Panc1 (cell line): ENCODE measurements around the gene CMTM3. TPM values are rescaled to one million over a fixed set of nuclear protein-coding genes. Genes with fewer than 3 reads are reported as not detected.

Source experiments
- ATAC-seq: fragments of 200-7000 bp; cut with Tn5 transposase; 2 replicates; pipeline ENCODE4 v1.9.1; 2020; ENCODE audit warnings: mild to moderate bottlenecking, moderate library complexity
- BruUV-seq: library from RNA; stranded (reverse); fragments of 400-500 nt; replicated peaks from 2 replicates; lab custom pipeline; 2021; lab: Mats Ljungman, UMichigan
- CTCF ChIA-PET: fragments of 300-600 bp; sonication (Branson Sonifier 250); formaldehyde crosslinking; loops from one replicate; lab custom pipeline; 2022; ENCODE audit warnings: antibody characterized with exemption; lab: Charles Lee
- POLR2A ChIA-PET: fragments of 300-600 bp; sonication (Branson Sonifier 250); formaldehyde crosslinking; loops from one replicate; lab custom pipeline; 2022; ENCODE audit warnings: antibody characterized with exemption; lab: Charles Lee
- DNase-seq: peaks from one replicate; pipeline ENCODE4 v3.0.0-alpha.2; 2010; ENCODE audit warnings: low read depth, low spot score
- H3K27ac ChIP-seq: 2 replicates; pipeline ENCODE4 v1.5.1; 2011; ENCODE audit warnings: mild to moderate bottlenecking, low read length, inconsistent platforms
- H3K27me3 ChIP-seq: fragments of 200-500 bp; sonication (Bioruptor generic); 2 replicates; pipeline ENCODE4 v1.6.0; 2014; ENCODE audit warnings: low read length, inconsistent platforms; ENCODE audit not compliant: control insufficient read depth, insufficient read depth
- H3K36me3 ChIP-seq: fragments of 200-500 bp; sonication (Bioruptor generic); 2 replicates; pipeline ENCODE4 v1.5.1; 2014; ENCODE audit warnings: inconsistent platforms, mild to moderate bottlenecking, low read length, moderate library complexity; ENCODE audit not compliant: control insufficient read depth, insufficient read depth
- H3K4me1 ChIP-seq: 2 replicates; pipeline ENCODE4 v1.5.1; 2011; ENCODE audit warnings: inconsistent platforms, mild to moderate bottlenecking, low read length, moderate library complexity; ENCODE audit not compliant: control insufficient read depth, insufficient read depth
- H3K4me3 ChIP-seq, 2 experiments: 2 replicates each; pipeline ENCODE4 v1.5.1; 2011 to 2012; ENCODE audit warnings: low read depth in 2 of 2, low read length in 2 of 2, mild to moderate bottlenecking in 2 of 2, inconsistent platforms in 1 of 2, moderate library complexity in 1 of 2
- H3K9me3 ChIP-seq: fragments of 200-500 bp; sonication (Bioruptor generic); 2 replicates; pipeline ENCODE4 v1.5.1; 2014; ENCODE audit warnings: low read depth, mild to moderate bottlenecking, inconsistent platforms, low read length, moderate library complexity; ENCODE audit not compliant: control insufficient read depth, insufficient read depth
- CTCF ChIP-seq: fragments of 450-650 bp; IDR thresholded peaks from 2 replicates; pipeline ENCODE4 v1.5.1; 2017; ENCODE audit warnings: mild to moderate bottlenecking
- POLR2AphosphoS5 ChIP-seq: IDR thresholded peaks from 2 replicates; pipeline ENCODE4 v1.6.1; 2012; ENCODE audit warnings: mild to moderate bottlenecking, low read depth, low read length, moderate library complexity
- REST ChIP-seq, 2 experiments: IDR thresholded peaks; 2 replicates each; pipeline ENCODE4 v1.6.1; 2011 to 2012; ENCODE audit warnings: low read depth in 2 of 2, control low read depth in 1 of 2, low read length in 1 of 2, mild to moderate bottlenecking in 1 of 2, moderate library complexity in 1 of 2; ENCODE audit not compliant: insufficient read depth in 1 of 2
- SIN3A ChIP-seq: IDR thresholded peaks from 2 replicates; pipeline ENCODE4 v1.6.1; 2012; ENCODE audit warnings: low read depth, mild to moderate bottlenecking, low read length, moderate library complexity, borderline replicate concordance; ENCODE audit not compliant: insufficient read depth
- TCF7L2 ChIP-seq: IDR thresholded peaks from 2 replicates; pipeline ENCODE4 v1.6.1; 2011; ENCODE audit warnings: mild to moderate bottlenecking, low read depth, low read length, inconsistent platforms
- in situ Hi-C: cut with HindIII; loops from 2 replicates; pipeline ENCODE4 v1.10.0; 2016; ENCODE audit warnings: low sequenced_read_pairs, low pct_unique_long_range_greater_than_20kb
- intact Hi-C: fragments of 100-400 bp; cut with micrococcal nuclease; formaldehyde crosslinking; loops from one replicate; pipeline ENCODE4 v1.10.0; 2022; ENCODE audit not compliant: unreplicated experiment
- total RNA-seq: library from RNA; stranded (reverse); gene quantifications from one replicate; pipeline ENCODE4 v1.2.1, GENCODE V29; 2021; ENCODE audit not compliant: unreplicated experiment

Gene CMTM3
- total RNA-seq, 1 experiment from 2014 or later, result 45.8 TPM

GRCh38 chr16:66616169-66616568, 11.7 kb downstream of the CMTM3 start:
- ATAC-seq (no peak), DNase-seq (no peak)
- POLR2A ChIA-PET, result no interaction called here
- TF ChIP-seq REST (IDR thresholded peaks at IDR 0.05; ENCODE audit: insufficient read depth in 1 of 2, low read depth in 2 of 2, low read length in 1 of 2), result no peak
- no peak for TF ChIP-seq TCF7L2
- TF ChIP-seq SIN3A, result no peak
- Histone ChIP-seq H3K27ac (no peak overlapping the region), H3K4me1 (peaks cover 41% of the 10 kb centered on the region), H3K4me3 (no peak overlapping the region), H3K9me3 (no peaks in the 10 kb centered on the region), H3K36me3 (peaks cover 2% of the 10 kb centered on the region), H3K27me3 (no peaks in the 10 kb centered on the region)
- CTCF ChIA-PET, result no interaction called here
- in situ Hi-C loops, result no loop called here
- intact Hi-C loops, result no loop called here
- BruUV-seq, result no TSS peak

GRCh38 chr16:66616592-66616991, 12.1 kb downstream of the CMTM3 start:
- TF ChIP-seq SIN3A, result no peak
- no peak for TF ChIP-seq CTCF
- no peak for TF ChIP-seq REST (IDR thresholded peaks at IDR 0.05; ENCODE audit: insufficient read depth in 1 of 2, low read depth in 2 of 2, low read length in 1 of 2)
- no peak for TF ChIP-seq TCF7L2
- no peak for TF ChIP-seq POLR2AphosphoS5
- Histone ChIP-seq H3K27me3 (no peaks in the 10 kb centered on the region), H3K4me1 (peaks cover 41% of the 10 kb centered on the region), H3K4me3 (no peak overlapping the region), H3K9me3 (no peaks in the 10 kb centered on the region), H3K36me3 (peaks cover 2% of the 10 kb centered on the region), H3K27ac (peak overlapping the region; percentile 39; the same call in 1 of the 2 replicates)
- no peak for DNase-seq
- intact Hi-C loops (no loop called here), in situ Hi-C loops (no loop called here)
- no peak for ATAC-seq
- no TSS peak for BruUV-seq
- POLR2A ChIA-PET, result no interaction called here
- CTCF ChIA-PET, result no interaction called here
